NOMO-1 treated with DMSO at 0.1 percent for 48 hours (cell line): Measurements from ENCODE around the gene SLC17A4.
A peak's percentile ranks its signal among the peaks of the same experiment; 100 is the strongest.

ENCODE experiments used
- DNase-seq: peaks from one replicate; lab custom pipeline; 2025; ENCODE audit not compliant: unreplicated experiment; lab: John Stamatoyannopoulos, UW

SLC17A4 gene

DNA sequence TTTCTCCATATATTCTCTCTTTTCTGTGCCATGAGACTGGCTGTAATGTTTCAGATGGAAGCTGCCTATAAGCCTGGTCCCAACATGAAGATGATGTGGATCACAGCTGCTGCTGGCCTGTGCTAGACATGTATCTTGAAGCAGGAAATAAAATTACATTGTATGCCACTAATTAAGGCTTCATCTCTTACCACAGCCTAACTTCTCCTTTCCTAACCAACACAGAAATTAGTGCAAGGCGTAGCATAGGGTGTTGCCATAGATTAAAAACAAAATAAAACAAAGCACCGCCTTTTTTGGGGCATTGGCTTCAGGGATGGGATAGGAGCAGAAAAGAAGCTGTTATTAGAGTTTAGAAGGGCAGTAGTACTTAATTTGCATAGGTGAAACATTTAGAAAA is 4.7 kb upstream of the SLC17A4 start:
- peak; percentile 97 for DNase-seq

DNA sequence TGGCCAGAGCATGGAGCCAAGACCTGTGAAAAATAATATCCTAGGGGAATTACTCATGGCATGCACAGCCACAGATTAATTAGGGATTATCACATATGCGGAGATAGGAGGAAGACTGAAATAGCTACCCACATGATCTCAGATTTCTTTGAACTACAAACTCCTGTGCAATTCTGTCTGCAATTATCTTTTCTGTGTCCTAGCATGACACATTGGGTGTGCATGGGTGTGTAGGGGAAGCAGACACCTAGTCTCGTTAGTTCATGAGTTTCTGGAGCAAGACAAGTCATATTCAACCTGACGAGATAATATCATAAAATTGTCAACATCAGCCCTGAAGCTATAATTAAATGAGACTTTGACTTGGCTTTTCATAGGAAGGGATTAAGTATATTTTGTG is 3.6 kb upstream of the SLC17A4 start:
- DNase-seq: no peak

DNA sequence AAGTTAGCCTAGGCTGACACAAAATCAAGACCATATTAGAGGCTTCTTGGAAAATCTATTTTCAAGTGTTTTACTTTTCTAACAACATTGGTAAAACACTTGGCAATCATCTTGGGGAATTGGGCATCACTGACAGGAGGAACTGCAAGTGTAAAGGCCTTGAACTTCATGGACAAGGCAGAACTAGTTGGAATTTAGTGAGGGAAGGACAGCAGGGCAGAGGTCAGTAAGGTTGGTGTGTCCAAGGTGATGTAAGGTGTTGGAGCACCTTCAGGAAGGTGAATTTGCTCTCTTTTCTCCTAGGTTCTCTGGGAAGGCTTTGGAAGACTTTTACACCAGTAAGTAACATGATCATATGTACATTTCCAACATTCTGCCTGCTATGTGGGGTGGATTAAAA is 1.5 kb upstream of the SLC17A4 start:
- no peak for DNase-seq

DNA sequence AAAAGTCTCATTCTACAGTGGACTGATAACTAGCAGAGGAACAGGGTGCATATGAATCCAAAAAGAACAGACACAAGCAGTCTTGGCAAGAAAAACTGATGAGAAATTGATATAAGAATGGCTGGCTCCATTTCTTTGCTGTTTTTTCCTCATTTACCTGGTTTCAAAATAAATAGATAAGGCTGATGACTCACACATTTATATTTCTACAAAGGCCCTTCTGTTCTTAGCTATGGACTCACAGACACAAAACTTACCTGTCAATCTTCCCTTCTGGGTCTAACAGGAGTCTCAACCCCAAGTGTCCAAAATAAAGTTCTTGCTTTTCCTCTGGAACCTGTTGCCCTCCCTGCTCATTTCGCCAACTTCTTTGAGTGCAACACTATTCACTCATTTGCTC is 941 bp downstream of the SLC17A4 start:
- no peak for DNase-seq

DNA sequence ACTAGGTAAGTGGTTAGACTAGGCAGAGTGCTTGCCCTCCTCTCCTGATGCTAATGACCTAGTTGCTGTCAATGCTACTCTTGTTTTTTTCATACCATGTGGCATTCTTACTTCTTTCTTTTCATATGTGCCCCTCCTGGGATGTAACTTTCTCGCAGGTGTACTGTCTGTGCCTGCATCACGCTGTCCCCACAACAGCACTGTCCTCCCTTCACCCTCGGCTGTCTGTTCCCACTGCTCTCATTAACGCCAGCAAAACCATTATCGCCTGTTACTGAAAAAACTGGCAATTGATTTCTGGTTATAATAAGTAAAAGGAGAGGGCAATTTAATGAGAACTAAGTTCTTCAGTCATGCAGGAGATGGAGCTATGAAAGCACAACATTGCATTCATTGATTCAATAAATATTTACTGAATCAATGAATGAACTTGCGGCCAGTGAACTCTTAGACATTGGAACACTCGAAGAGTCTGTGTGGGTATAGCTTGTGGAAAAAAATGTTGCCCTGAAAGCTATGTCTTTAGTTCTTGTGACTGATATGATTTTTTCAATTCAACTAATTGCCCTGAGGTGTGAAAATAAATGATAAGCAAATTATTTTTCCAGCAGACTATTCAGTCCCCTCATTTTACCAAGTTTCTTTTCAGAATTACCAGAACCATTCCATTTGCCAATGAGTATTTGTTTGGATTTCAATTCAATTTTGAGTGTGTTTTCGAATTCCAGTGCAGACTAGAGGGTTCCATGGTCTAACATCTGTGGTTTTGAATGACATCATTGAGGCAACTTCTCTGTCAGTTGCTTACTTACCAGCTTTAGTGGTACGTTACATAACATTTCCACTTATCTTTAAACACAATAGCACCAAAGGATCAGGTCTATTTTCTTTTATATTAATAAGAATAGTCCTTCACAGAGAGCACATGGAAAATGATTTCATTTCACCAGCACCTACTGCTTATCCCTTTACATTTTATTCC is 2.1 kb downstream of the SLC17A4 start:
- peak; percentile 19 for DNase-seq

DNA sequence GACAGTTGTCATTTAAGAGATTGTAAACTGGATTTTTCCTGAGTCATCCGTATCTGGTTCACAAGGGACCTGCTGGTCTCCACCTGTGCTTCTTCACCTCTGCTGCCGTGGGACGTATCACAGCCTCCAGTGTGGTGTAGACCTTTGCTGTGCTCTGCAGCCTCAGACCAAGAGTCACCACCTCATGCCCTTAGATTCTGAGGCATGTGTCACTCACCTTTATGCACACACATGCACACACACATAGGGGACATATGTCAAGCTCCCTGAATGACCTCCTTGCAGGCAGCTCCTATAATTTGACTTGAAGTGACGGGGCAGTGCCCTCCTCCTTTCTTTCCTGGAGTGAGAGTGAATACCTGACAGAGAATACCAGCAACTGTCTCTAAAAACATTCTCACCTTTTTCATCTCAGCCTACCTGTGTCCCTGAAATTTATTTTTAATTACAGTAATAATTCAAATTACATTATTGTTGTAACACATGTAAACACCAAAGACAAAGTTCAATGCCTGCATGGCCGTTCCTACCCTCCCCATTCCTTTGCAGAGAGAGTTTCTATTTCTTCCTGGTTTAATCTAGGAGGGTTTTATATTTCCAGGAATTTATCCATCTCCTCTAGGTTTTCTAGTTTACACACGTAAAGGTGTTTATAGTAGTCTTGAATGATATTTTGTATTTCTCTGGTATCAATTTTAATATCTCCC is 3.5 kb downstream of the SLC17A4 start:
- no peak for DNase-seq

DNA sequence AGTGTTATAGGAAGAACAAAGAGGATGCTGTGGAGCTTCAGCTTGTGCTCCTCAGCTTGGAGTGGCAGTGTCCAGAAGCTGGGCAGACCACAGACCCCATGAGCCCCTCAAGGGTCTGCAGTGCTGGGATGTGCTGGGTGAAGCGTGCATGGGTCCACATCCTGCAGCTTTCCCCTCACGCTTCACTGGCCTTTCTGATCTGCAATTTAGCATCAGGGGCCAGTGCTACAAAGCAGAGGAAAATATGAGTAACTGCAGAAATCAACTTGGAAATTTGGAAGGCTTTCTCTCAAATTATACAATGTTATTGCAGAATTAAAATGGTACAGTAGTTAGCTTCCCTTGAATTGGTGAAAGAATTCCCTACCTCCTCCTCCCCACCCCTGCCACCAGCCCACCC is 10.1 kb downstream of the SLC17A4 start:
- DNase-seq: no peak

DNA sequence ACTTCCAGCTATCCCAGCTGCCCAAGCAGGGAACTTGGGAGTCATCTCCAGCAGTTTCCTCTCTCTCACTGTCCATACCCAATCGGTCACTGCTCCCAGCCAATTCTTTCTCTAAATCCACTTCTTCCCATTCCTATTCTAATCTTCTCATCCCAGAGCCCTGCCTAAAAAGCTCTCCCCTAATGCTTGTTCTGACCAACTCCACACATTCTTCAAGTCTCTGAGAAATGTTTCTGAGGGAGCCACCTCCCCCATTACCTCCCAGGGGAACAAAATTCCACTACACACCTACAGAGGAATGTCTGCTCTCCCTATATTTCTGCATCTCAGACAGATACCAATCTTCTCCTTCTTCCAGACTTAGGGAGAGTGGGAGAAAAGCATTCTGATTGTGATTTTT is 14.0 kb downstream of the SLC17A4 start:
- no peak for DNase-seq

DNA sequence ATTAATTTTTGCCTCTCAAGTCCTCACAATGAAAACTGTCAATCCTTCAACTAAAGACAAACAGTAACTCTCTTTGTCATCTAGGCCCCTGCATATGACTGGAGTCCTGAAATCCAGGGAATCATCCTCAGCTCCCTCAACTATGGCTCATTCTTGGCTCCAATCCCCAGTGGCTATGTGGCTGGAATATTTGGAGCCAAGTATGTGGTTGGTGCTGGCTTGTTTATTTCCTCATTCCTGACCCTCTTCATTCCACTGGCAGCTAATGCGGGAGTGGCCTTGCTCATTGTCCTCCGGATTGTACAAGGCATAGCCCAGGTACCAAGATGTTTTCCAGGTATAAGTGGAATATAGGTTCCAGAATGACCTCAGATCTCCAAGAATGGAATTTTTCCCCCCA is 15.4 kb downstream of the SLC17A4 start:
- DNase-seq: no peak

DNA sequence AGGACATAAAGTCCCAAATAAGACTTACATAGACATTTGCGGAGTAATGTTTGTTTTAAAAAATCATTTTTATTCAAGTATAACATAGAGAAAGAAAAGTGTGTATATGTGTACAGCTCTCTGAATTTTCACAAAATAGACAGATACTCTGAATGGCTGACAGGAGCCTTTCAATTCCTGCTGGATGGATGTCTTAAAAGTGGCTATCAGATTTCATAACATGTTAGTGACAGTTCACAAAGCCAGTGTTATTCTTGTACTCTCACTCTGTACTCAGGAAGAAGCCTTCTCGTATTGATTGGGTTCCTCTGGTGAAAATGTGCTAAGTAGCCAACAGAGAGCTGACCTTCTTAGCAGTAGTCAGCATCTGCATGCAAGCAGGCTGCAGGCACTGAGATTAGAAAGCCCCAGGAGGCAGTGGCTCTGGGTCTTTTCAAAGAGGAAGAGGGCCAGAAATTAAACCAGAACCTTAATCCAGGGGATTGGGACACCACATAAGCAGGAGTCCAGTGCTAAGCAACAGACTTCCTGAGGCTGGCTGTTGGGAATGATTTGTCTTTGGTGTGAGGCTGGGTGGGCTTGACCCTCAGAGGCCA is 19.7 kb downstream of the SLC17A4 start:
- DNase-seq: no peak

DNA sequence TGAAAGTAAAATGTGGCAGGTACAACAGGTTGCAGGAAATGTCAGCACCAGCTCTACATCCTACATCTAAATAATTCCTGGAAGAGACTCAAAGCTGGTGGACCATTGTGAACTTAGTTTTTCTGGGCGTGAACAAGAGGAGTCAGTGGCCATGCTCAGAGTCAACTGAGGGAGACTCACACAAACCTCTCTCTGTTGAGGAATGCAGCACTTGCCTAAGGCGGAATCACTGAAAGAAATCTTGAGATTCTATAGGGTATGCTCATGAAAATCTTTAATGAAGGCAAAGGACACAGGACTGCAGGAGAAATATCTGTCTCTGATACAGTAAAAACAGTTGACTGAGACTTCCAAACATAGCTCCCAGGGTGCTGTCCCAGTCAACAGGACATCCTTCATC is 22.5 kb downstream of the SLC17A4 start:
- no peak for DNase-seq

DNA sequence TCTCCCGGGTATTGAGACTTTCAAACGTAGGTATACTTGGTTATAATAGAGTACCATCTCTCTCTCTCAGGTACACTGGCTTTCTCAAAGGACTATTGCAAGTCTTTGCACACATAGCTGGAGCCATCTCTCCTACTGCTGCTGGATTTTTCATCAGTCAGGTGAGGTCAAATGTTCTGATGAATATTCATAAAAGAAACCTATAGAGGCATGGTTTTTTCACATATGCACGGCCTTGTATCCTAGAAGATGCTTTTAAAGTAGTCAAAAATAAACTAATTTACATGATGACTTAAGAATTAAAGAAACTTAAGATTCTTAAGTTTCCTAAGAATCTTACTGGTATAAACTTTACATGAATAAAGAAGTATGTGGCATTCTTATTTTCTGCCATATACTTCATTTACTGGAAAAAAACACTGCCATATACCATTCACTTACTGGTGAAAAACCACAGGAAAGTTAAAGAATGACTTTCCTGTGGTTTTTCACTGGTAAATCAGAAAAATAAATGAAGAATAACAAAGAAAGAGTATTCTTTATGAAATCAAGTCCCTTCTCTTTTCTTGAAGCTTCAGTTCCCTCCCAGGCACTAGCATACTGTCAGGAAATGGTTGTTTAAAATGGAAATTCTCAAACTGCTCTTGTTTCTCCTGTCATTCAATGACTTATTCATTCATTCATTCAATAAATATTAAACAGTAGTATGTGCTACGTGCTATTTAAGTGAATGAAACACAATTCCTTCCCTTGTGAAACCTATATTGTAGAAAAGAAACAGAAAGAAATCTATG is 23.5 kb downstream of the SLC17A4 start:
- no peak for DNase-seq

DNA sequence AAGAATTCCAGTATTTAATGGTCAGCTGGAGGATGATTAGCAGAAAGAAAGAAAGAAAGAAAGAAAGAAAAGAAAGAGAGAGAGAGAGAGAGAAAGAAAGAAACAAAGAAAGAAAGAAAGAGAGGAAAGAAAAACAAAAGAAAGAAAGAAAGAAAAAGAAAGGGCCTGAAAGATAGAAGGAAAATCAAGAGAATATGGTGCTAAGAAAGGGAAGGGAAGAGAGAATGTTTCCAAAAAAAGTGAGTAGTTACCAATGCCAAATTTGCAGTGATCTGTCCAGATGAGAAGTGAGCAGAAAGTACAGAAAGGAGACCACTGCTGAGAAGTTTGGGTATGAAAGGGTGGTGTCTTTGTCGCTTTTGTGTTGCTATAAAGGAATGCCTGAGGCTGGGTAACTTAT is 26.6 kb downstream of the SLC17A4 start:
- no peak for DNase-seq

DNA sequence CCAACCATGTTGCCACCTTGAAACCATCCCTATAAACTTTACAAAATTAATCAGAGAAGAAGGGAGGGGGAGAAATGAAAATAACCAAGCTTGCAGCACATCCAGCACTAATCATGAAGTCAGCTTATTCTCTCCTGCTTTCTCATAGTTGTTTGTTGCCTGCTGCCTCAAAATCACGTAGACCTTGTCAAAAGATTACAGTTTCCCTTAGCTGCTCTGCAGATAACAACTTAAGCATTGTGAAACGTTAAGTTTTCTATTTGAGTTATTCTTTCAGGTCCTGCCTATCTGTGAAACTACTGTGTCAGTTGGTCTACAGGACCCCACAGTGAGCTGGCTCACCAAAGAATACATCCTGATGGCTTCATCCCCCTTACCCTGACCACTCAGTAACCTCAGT is 32.9 kb downstream of the SLC17A4 start:
- no peak for DNase-seq

DNA sequence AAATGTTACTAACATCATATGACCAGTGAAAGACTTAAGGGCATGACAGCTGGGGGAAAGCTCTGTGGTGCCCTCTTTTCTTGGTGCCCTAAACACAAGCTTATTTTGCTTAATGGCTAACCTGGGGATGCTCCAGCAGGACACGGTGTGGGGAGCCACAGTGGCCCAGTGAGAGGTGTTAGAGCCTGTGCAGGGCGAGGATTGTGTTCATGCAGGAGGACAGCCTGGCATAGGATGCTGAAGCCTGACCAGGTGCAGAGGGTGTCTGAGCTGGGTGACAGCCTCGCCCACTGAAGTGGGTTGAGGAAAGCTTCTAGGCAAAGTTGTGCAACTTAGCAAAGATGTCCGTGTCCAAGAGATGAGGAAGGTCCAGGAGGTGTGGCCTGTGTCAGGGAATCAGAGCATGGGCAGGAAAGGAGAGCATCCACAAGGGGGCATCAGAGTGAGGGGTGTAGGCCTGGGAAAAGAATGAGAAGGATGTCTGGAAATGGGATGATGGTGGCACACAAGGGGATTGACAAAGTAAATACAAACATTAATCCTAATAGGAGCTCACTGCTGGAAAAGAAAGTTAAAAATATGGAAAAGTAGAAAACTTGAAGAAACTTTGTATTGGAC is 33.9 kb downstream of the SLC17A4 start:
- DNase-seq: peak; percentile 19

DNA sequence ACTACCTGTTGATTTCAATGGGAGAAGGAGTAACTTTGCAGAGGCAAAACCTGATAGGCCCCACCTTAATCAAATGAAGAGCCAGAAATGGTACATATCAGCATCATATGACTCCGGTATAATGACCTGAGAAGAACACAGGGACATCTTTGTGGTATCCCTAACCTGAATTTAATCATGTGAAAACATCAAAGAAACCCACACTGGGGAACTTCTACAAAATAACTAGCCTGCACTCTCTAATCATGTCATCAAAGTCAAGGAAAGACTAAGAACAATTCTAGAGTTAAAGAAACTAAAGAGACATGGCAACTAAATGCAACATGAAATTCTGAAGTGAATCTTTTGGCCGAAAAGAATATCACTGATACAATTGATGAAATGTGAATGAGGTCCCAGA is 34.9 kb downstream of the SLC17A4 start:
- DNase-seq: no peak

DNA sequence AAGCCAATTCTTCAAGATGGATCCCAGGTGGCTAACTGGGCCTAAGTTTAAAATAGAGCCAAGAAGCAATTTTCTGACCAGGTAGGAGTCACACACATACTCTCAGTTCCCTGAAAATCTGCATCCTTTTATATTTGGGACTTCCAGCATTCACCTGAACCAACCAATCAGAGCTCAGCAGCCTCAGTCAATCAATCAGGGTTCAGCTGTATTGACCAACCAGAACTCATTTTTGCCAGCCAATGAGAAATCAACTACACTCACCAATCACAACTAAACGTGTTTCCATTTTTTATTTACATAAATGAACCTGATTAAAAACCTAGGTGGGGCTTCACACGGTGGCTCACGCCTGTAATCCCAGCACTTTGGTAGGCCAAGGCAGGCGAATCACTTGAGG is 37.5 kb downstream of the SLC17A4 start:
- DNase-seq: no peak

DNA sequence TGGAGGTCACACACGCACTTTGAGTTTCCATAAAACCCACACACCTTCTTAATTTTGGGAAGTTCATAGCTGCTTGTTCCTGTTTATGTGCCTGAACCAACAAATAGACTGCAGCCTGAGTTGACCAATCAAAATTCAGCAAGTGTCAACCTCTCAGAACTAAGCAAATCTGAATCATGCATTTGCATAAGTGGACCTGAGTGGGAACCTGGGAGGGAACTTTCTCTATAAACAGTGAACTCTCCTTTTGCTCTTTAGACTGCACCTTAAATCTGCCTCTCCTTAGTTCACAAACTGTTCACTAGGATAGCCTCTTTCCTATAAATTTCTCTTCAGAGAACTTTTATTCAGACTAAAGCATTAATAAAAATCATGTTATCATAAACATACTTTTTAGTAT is 39.4 kb downstream of the SLC17A4 start:
- DNase-seq: no peak

DNA sequence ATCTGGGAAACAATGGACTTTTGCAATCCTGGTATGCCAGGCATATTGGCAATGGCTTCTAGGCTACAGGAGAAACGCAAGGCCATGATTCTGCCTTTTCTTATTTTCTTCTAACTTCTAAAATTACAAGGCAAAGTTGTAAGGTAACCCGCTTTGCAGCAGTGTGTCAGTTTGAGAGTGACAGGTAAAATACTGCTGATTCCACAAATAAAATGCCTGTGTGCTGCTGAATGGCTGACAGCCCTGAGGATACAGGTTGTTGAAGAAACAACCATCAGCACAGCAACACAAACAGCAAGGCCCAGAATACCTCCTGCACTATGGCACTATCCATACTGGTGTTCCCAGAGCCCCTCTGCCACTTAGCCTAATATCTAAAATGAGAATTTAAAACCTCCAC is 40.2 kb downstream of the SLC17A4 start:
- no peak for DNase-seq

DNA sequence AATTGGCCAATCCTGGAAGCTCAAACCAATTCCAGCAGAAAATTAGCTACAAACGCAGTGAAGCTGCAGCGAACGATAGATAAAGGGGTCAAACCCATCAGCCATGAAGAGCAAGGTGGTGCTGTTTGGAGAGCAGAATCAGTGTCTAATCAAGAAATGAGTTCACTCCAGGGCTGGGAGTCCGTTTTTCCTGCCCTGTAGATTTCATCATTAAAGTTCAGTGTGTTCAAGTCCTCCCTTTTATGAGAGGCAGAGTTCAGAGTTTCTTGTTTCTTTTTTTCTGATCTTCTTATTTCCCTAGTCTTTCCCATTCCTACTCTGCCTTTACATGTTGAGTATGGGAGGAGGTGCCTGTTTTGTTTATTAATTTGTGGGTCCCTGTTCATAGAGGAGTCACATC is 46.9 kb downstream of the SLC17A4 start:
- DNase-seq: no peak

DNA sequence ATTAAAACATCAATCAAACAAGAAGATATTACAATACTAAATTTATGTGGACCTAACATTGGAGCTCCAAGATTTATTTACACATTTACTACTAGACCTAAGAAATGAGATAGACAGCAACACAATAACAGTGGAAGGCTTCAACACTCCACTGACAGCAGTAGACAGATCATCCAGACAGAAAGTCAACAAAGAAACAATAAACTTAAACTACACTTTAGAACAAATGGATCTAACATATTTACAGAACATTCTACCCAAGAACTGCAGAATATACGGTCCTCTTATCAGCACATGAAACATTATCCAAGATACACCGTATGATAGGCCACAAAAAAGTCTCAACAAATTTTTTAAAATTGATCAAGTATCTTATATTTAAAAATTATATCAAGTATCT is 50.3 kb downstream of the SLC17A4 start:
- DNase-seq: no peak
